B cell (primary cell): ENCODE results near the gene ZNF557.

Experiments used
- CTCF ChIP-seq: fragments of 200-600 bp; IDR thresholded peaks from one replicate; pipeline ENCODE4 v1.8.0; 2022; ENCODE audit warnings: antibody characterized with exemption, mild to moderate bottlenecking
- EZH2 ChIP-seq: IDR thresholded peaks from 2 replicates; pipeline ENCODE4 v1.6.1; 2012; ENCODE audit warnings: borderline replicate concordance, low read depth, mild to moderate bottlenecking, moderate library complexity, low read length; ENCODE audit not compliant: insufficient read depth, poor library complexity, severe bottlenecking

- no peak for TF ChIP-seq CTCF
- TF ChIP-seq EZH2 = no peak
Measured at GRCh38 chr19:7117248-7117647, 47.7 kb downstream of the ZNF557 start.
